ENCODE results near the gene CUX1. TPM values are rescaled to one million over a fixed set of nuclear protein-coding genes. Genes with fewer than 3 reads are reported as not detected.

The CUX1 gene
- total RNA-seq, 1 experiment from 2014 or later, result 64.3 TPM

GRCh38 chr7:102254521-102254920 is 437.1 kb downstream of the CUX1 start:
- Mint-ChIP-seq H3K27ac (no peak overlapping the region), H3K9me3 (no peaks in the 10 kb centered on the region), H3K4me1 (peaks cover 20% of the 10 kb centered on the region), H3K4me3 (no peak overlapping the region), H3K36me3 (peaks cover 8% of the 10 kb centered on the region; the same call in 1 of the 2 replicates), H3K27me3 (ENCODE audit: low read depth) (no peaks in the 10 kb centered on the region)
- ChIA-PET CTCF (no interaction called here), POLR2A (no interaction called here)
- ATAC-seq, result no peak
- TF ChIP-seq, protein P1, sequence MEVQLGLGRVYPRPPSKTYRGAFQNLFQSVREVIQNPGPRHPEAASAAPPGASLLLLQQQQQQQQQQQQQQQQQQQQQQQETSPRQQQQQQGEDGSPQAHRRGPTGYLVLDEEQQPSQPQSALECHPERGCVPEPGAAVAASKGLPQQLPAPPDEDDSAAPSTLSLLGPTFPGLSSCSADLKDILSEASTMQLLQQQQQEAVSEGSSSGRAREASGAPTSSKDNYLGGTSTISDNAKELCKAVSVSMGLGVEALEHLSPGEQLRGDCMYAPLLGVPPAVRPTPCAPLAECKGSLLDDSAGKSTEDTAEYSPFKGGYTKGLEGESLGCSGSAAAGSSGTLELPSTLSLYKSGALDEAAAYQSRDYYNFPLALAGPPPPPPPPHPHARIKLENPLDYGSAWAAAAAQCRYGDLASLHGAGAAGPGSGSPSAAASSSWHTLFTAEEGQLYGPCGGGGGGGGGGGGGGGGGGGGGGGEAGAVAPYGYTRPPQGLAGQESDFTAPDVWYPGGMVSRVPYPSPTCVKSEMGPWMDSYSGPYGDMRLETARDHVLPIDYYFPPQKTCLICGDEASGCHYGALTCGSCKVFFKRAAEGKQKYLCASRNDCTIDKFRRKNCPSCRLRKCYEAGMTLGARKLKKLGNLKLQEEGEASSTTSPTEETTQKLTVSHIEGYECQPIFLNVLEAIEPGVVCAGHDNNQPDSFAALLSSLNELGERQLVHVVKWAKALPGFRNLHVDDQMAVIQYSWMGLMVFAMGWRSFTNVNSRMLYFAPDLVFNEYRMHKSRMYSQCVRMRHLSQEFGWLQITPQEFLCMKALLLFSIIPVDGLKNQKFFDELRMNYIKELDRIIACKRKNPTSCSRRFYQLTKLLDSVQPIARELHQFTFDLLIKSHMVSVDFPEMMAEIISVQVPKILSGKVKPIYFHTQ (CRISPR knock-in tag; IDR thresholded peaks at IDR 0.05), result no peak
- TF ChIP-seq ATF2 (CRISPR knock-in tag; IDR thresholded peaks at IDR 0.05; ENCODE audit: borderline replicate concordance, low read depth) (no peak), ZNF263 (CRISPR knock-in tag; IDR thresholded peaks at IDR 0.05; ENCODE audit: low read depth) (no peak), PRDM15 (CRISPR knock-in tag; IDR thresholded peaks at IDR 0.05) (no peak), ZBTB43 (CRISPR knock-in tag; IDR thresholded peaks at IDR 0.05) (no peak)
- DNase-seq (ENCODE audit: low spot score), result no peak

DNA sequence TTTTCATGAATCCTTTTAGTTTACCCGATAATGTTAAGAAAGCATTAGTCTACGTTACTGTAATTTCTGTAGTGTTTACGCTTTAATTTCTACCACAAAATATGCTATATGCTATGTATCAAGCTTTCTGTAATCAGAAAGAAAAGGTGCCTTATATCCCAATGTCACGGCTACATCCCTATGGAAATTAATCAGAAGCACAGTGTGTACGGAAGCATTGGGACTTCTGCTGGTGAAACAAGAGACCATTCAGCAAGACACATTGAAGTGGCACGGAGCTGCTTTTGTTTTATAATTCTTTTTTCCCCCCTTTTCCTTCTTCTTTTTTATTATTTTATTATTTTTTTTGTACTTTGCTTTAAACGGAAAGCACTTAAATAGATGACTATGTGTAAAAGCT is 438.1 kb downstream of the CUX1 start:
- CTCF ChIA-PET, result interaction anchor here (1.3 kb wide), 1 partner anchor 9 kb away, joined by 3 read pairs; no protein-coding TSS in a partner anchor
- no peak for ATAC-seq
- peaks cover 2% of the 10 kb centered on the region; the same call in 1 of the 2 replicates for H3K36me3 Mint-ChIP-seq
- H3K9me3 Mint-ChIP-seq, result no peaks in the 10 kb centered on the region
- H3K4me1 Mint-ChIP-seq, result peaks cover 20% of the 10 kb centered on the region
- no peak overlapping the region for H3K4me3 Mint-ChIP-seq
- DNase-seq (ENCODE audit: low spot score), result no peak
- POLR2A ChIA-PET, result no interaction called here
- no peak overlapping the region for H3K27ac Mint-ChIP-seq
- no peaks in the 10 kb centered on the region for H3K27me3 Mint-ChIP-seq (ENCODE audit: low read depth)
- TF ChIP-seq STAT6 (CRISPR knock-in tag; conservative IDR thresholded peaks at IDR 0.05; ENCODE audit: low read depth), result no peak
- TF ChIP-seq AFF4 (CRISPR knock-in tag; IDR thresholded peaks at IDR 0.05; ENCODE audit: borderline replicate concordance), result no peak
- TF ChIP-seq ZBTB43 (CRISPR knock-in tag; IDR thresholded peaks at IDR 0.05), result no peak
- TF ChIP-seq, protein P2, sequence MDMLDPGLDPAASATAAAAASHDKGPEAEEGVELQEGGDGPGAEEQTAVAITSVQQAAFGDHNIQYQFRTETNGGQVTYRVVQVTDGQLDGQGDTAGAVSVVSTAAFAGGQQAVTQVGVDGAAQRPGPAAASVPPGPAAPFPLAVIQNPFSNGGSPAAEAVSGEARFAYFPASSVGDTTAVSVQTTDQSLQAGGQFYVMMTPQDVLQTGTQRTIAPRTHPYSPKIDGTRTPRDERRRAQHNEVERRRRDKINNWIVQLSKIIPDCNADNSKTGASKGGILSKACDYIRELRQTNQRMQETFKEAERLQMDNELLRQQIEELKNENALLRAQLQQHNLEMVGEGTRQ (CRISPR knock-in tag; IDR thresholded peaks at IDR 0.05), result no peak
- no peak for TF ChIP-seq PRRX2 (CRISPR knock-in tag; IDR thresholded peaks at IDR 0.05)
- TF ChIP-seq ZNF396 (CRISPR knock-in tag; IDR thresholded peaks at IDR 0.05; ENCODE audit: borderline replicate concordance), result no peak
- TF ChIP-seq ZNF281 (CRISPR knock-in tag; IDR thresholded peaks at IDR 0.05), result no peak
